Mesendoderm (in vitro differentiated cells): ENCODE results near the gene NMU.
"Not testable (repeated sequence)": the region's sequence is repeated elsewhere in the genome, so short reads cannot be mapped to it uniquely, and the experiment has no call there.

ENCODE experiments used
- DNase-seq: peaks from one replicate; pipeline ENCODE4 v3.0.0; 2013
- H2AK5ac ChIP-seq: 2 replicates; pipeline ENCODE4 v1.6.1; 2013; ENCODE audit warnings: low read length, inconsistent platforms
- H2BK120ac ChIP-seq: 2 replicates; pipeline ENCODE4 v1.6.1; 2013; ENCODE audit warnings: low read depth, mild to moderate bottlenecking, low read length, moderate library complexity, mixed read lengths
- H2BK15ac ChIP-seq: replicated peaks from 2 replicates; pipeline ENCODE4 v1.6.1; 2013; ENCODE audit warnings: low read depth, mild to moderate bottlenecking, moderate library complexity
- H2BK5ac ChIP-seq: 2 replicates; pipeline ENCODE4 v1.6.1; 2013; ENCODE audit warnings: low read length, inconsistent platforms
- H3K18ac ChIP-seq: 2 replicates; pipeline ENCODE4 v1.6.1; 2013; ENCODE audit warnings: mild to moderate bottlenecking, low read length, mixed read lengths
- H3K23ac ChIP-seq: one replicate; pipeline ENCODE4 v1.6.1; 2013; ENCODE audit warnings: low read length
- H3K27ac ChIP-seq: 2 replicates; pipeline ENCODE4 v1.5.1; 2013; ENCODE audit warnings: low read depth, mild to moderate bottlenecking, inconsistent platforms, low read length, moderate library complexity
- H3K27me3 ChIP-seq: 2 replicates; pipeline ENCODE4 v1.6.1; 2013; ENCODE audit warnings: low read length, control low read depth, mild to moderate bottlenecking, inconsistent platforms; ENCODE audit not compliant: insufficient read depth, poor library complexity
- H3K36me3 ChIP-seq: 2 replicates; pipeline ENCODE4 v1.6.1; 2013; ENCODE audit warnings: low read length, inconsistent platforms; ENCODE audit not compliant: control insufficient read depth, insufficient read depth
- H3K4ac ChIP-seq: one replicate; pipeline ENCODE4 v1.6.1; 2013; ENCODE audit warnings: low read depth, mild to moderate bottlenecking, low read length, moderate library complexity
- H3K4me1 ChIP-seq: 2 replicates; pipeline ENCODE4 v1.6.1; 2013; ENCODE audit warnings: low read depth, low read length, inconsistent platforms; ENCODE audit not compliant: control insufficient read depth
- H3K4me2 ChIP-seq: 2 replicates; pipeline ENCODE4 v1.6.1; 2013; ENCODE audit warnings: low read length
- H3K4me3 ChIP-seq: 2 replicates; pipeline ENCODE4 v1.5.1; 2013; ENCODE audit warnings: mild to moderate bottlenecking, low read length
- H3K56ac ChIP-seq: one replicate; pipeline ENCODE4 v1.6.1; 2013; ENCODE audit warnings: low read length
- H3K79me1 ChIP-seq: 2 replicates; pipeline ENCODE4 v1.6.1; 2013; ENCODE audit warnings: low read length, inconsistent platforms
- H3K79me2 ChIP-seq: 2 replicates; pipeline ENCODE4 v1.6.1; 2013; ENCODE audit warnings: mild to moderate bottlenecking, low read length; ENCODE audit not compliant: control insufficient read depth, insufficient read depth
- H3K9ac ChIP-seq: 2 replicates; pipeline ENCODE4 v1.6.1; 2013; ENCODE audit warnings: low read length, inconsistent platforms
- H4K5ac ChIP-seq: one replicate; pipeline ENCODE4 v1.6.1; 2013; ENCODE audit warnings: low read length
- H4K8ac ChIP-seq: one replicate; pipeline ENCODE4 v1.6.1; 2013; ENCODE audit warnings: low read depth, mild to moderate bottlenecking, control low read depth, low read length, moderate library complexity
- WGBS: extraction: QIAGEN DNeasy Blood & Tissue Kit; methylation state at CpG from one replicate; pipeline ENCODE4 v1.1.7; 2013; ENCODE audit warnings: low lambda C conversion rate, missing lambda C conversion rate; ENCODE audit not compliant: insufficient coverage; ENCODE audit errors: extremely low coverage; 5-methylcytosine and 5-hydroxymethylcytosine counted together

NMU gene

GRCh38 chr4:55598641-55599040 lies 37.5 kb downstream of the NMU start:
- Histone ChIP-seq H3K4ac (no peak overlapping the region), H3K4me1 (no peaks in the 10 kb centered on the region), H3K27me3 (no peaks in the 10 kb centered on the region), H2AK5ac (no peak overlapping the region), H3K36me3 (no peaks in the 10 kb centered on the region), H3K27ac (no peak overlapping the region), H2BK5ac (no peak overlapping the region), H2BK15ac (no peak overlapping the region), H3K4me3 (no peak overlapping the region), H3K23ac (no peak overlapping the region), H3K79me2 (no peaks in the 10 kb centered on the region), H3K9ac (no peak overlapping the region), H3K4me2 (no peak overlapping the region), H2BK120ac (no peak overlapping the region), H3K79me1 (no peaks in the 10 kb centered on the region), H4K8ac (no peak overlapping the region), H4K5ac (no peak overlapping the region), H3K18ac (no peak overlapping the region), H3K56ac (no peak overlapping the region)
- no peak for DNase-seq
- no CpG with 5 or more reads among the region's 2 CpGs for WGBS

GRCh38 chr4:55592014-55592413 lies 44.1 kb downstream of the NMU start, which contains the start of gene PDCL2:
TSS of gene PDCL2 (minus strand) at chr4:55592245. CDS start at chr4:55592109, 136 bp downstream.
- Histone ChIP-seq H3K4me1 (no peaks in the 10 kb centered on the region), H3K27me3 (no peaks in the 10 kb centered on the region), H2BK120ac (no peak within 1 kb of the TSS), H3K4me2 (no peak within 1 kb of the TSS), H2BK5ac (no peak within 1 kb of the TSS), H4K5ac (no peak within 1 kb of the TSS), H3K27ac (no peak within 1 kb of the TSS), H3K9ac (no peak within 1 kb of the TSS), H2AK5ac (no peak within 1 kb of the TSS), H4K8ac (no peak within 1 kb of the TSS), H3K56ac (no peak within 1 kb of the TSS), H3K79me1 (no peaks in the 10 kb centered on the region), H3K23ac (no peak within 1 kb of the TSS), H3K4ac (no peak within 1 kb of the TSS), H3K4me3 (no peak within 1 kb of the TSS), H3K79me2 (no peaks in the 10 kb centered on the region), H3K36me3 (no peaks in the 10 kb centered on the region), H3K18ac (no peak within 1 kb of the TSS), H2BK15ac (no peak within 1 kb of the TSS)
- peak; percentile 38 for DNase-seq
- no CpG with 5 or more reads among the region's 24 CpGs for WGBS

GRCh38 chr4:55588160-55588559 lies 47.9 kb downstream of the NMU start:
- Histone ChIP-seq H3K23ac (no peak overlapping the region), H3K4me1 (no peaks in the 10 kb centered on the region), H3K36me3 (no peaks in the 10 kb centered on the region), H2BK120ac (no peak overlapping the region), H4K5ac (no peak overlapping the region), H3K4me3 (no peak overlapping the region), H2BK15ac (no peak overlapping the region), H4K8ac (no peak overlapping the region), H2BK5ac (peak overlapping the region; percentile 39), H3K27ac (no peak overlapping the region), H3K9ac (no peak overlapping the region), H3K4me2 (no peak overlapping the region), H3K56ac (no peak overlapping the region), H3K4ac (no peak overlapping the region), H3K18ac (no peak overlapping the region), H3K79me1 (no peaks in the 10 kb centered on the region), H2AK5ac (no peak overlapping the region), H3K27me3 (no peaks in the 10 kb centered on the region), H3K79me2 (no peaks in the 10 kb centered on the region)
- WGBS, result no CpG with 5 or more reads among the region's 2 CpGs
- peak; percentile 90 for DNase-seq

GRCh38 chr4:55582773-55583172 lies 53.3 kb downstream of the NMU start:
- not testable (repeated sequence) for H3K79me1 ChIP-seq, H2BK120ac ChIP-seq, H3K9ac ChIP-seq, H3K23ac ChIP-seq, H2BK15ac ChIP-seq, H3K27ac ChIP-seq, DNase-seq, H3K4me2 ChIP-seq, H3K56ac ChIP-seq, H3K27me3 ChIP-seq, H3K18ac ChIP-seq, H3K36me3 ChIP-seq, H3K4ac ChIP-seq, H3K4me1 ChIP-seq, H3K79me2 ChIP-seq, H4K5ac ChIP-seq, H2BK5ac ChIP-seq, H3K4me3 ChIP-seq, H2AK5ac ChIP-seq, H4K8ac ChIP-seq
- WGBS, result no CpG with 5 or more reads among the region's 2 CpGs

- Histone ChIP-seq H3K18ac (no peak overlapping the region), H3K36me3 (no peaks in the 10 kb centered on the region), H3K79me2 (no peaks in the 10 kb centered on the region), H3K4ac (no peak overlapping the region), H3K27ac (no peak overlapping the region), H3K4me2 (no peak overlapping the region), H3K9ac (no peak overlapping the region), H3K79me1 (no peaks in the 10 kb centered on the region), H3K4me1 (no peaks in the 10 kb centered on the region), H3K23ac (no peak overlapping the region), H3K4me3 (no peak overlapping the region), H2BK15ac (no peak overlapping the region), H3K27me3 (no peaks in the 10 kb centered on the region), H4K8ac (no peak overlapping the region), H3K56ac (no peak overlapping the region), H2BK120ac (no peak overlapping the region), H2AK5ac (no peak overlapping the region), H2BK5ac (no peak overlapping the region), H4K5ac (no peak overlapping the region)
- DNase-seq, result no peak
These were observed 57.6 kb downstream of the NMU start for GRCh38 chr4:55578341-55579010.

- H3K27ac ChIP-seq, result no peak overlapping the region
- WGBS, result no CpG with 5 or more reads among the region's 1 CpG
- H3K4me3 ChIP-seq, result no peak overlapping the region
- H3K79me2 ChIP-seq, result no peaks in the 10 kb centered on the region
- no peak overlapping the region for H2BK15ac ChIP-seq
- DNase-seq, result no peak
- no peaks in the 10 kb centered on the region for H3K27me3 ChIP-seq
- no peak overlapping the region for H2AK5ac ChIP-seq
- no peak overlapping the region for H4K8ac ChIP-seq
- H3K18ac ChIP-seq, result no peak overlapping the region
- H2BK120ac ChIP-seq, result no peak overlapping the region
- no peak overlapping the region for H2BK5ac ChIP-seq
- H3K23ac ChIP-seq, result no peak overlapping the region
- no peaks in the 10 kb centered on the region for H3K79me1 ChIP-seq
- no peak overlapping the region for H3K9ac ChIP-seq
- H3K4me2 ChIP-seq, result no peak overlapping the region
- H3K4ac ChIP-seq, result no peak overlapping the region
- no peaks in the 10 kb centered on the region for H3K4me1 ChIP-seq
- H3K56ac ChIP-seq, result no peak overlapping the region
- no peaks in the 10 kb centered on the region for H3K36me3 ChIP-seq
- H4K5ac ChIP-seq, result no peak overlapping the region
These were observed 60.6 kb downstream of the NMU start for GRCh38 chr4:55575513-55575912.
